Measurements from ENCODE around the gene PDHX.
A peak's percentile ranks its signal among the peaks of the same experiment; 100 is the strongest.

Gene PDHX

GRCh38 chr11:34990916-34991315, 74.5 kb downstream of the PDHX start:
- DNase-seq (ENCODE audit: low read depth): no peak

GRCh38 chr11:34994854-34995253, 78.4 kb downstream of the PDHX start:
- DNase-seq (ENCODE audit: low read depth): no peak

DNA sequence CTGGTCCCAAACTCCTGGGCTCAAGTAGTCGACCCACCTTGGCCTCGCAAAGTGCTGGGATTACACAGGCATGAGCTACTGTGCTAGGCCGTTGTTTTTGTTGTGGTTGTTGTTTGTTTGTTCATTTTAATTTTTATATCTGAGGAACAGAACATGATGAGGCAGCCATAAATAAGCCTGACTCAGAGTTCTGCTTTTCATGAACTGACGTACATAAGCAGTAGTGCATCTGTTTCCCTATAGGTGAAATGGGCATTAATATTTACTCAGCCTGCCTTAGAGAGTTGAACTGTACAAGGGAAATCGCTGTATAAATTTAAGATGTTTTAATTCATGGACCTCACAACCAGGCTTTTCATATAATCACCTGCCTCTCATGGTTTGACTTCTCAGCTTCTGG, 80.5 kb downstream of the PDHX start:
- DNase-seq (ENCODE audit: low read depth): no peak

- DNase-seq (ENCODE audit: low read depth): no peak
Measured at GRCh38 chr11:34997952-34998528, 81.6 kb downstream of the PDHX start.

DNA sequence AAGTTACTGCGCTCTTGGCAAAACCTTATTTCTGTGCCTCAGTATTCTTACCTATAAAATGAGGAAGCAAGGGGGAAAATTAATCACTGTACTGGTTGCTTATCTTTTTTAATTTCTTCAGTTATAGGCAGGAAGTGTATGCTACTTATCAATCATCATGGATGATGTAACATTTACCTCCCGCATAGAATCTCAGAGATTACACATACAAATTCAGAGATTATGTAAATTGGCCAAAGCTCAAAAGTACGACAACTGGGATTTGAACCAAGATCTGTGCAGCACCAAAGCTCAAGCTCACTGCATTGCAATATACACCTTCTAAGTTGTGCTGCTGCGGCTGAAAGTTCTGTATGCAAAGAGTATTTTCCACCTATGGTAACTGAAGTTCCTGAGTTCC, 83.0 kb downstream of the PDHX start:
- no peak for DNase-seq (ENCODE audit: low read depth)

- DNase-seq (ENCODE audit: low read depth): no peak
Measured at GRCh38 chr11:35003186-35003585, 86.8 kb downstream of the PDHX start.

DNA sequence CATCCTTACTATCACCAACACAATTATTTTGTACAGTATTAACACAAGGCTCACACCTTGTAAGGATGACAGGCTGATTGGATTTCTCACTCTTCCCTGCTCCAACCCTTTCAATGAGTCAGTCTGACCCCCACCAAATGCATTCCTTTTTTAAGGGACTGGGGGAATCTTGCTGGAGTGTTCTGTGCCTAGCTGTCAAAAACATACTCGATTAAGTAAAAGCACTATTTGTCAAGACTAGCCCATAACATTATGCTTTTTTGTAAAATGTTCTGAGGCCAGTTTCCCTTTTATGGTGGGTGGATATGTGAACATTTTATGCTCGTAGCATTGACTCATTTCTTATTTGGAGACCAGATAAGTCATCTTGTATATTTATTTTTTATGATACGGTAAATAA, 87.2 kb downstream of the PDHX start:
- DNase-seq (ENCODE audit: low read depth): peak; percentile 22

- no peak for DNase-seq (ENCODE audit: low read depth)
Measured at GRCh38 chr11:35005141-35005780, 88.8 kb downstream of the PDHX start.

- DNase-seq (ENCODE audit: low read depth): no peak
Measured at GRCh38 chr11:35006389-35007128, 90.1 kb downstream of the PDHX start.

DNA sequence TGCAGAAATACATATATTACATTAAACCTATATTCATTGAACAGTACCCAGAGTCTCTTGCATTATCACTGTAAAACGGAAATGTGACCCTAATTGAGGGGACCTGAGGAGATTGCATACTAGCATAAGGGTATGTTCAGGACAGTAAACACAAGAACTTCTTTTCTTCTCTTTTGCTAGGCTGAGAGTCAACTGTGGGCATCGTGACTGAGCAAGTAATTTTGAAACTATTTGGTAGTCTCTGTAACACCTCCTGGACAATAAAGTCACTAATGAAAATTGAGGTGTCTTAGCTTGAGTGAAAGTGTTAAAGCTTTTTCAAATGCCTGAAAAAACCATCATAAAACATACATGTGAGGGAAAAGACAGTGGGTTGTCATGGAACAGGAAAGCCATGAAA, 90.9 kb downstream of the PDHX start:
- no peak for DNase-seq (ENCODE audit: low read depth)

- DNase-seq (ENCODE audit: low read depth): peak; percentile 76
Measured at GRCh38 chr11:35009191-35009943, 92.9 kb downstream of the PDHX start.

DNA sequence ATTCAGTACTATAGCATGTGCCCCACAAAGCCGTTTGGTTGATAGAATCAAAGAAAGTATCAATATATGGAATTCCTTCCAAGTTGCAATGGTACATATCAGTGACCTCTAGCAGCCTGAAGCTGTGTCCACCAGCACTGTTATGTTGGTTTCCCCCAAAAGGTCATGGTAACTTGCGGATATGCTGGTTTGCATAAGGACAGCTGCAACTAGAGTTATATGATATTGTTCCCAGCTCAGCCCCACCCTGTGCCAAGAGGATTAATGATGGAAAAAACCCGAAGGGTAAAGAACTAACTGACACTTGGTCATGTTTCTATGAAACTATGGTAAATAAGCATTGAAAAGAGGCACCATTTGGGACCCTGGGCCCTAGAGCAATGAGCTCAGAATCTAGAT, 93.5 kb downstream of the PDHX start:
- DNase-seq (ENCODE audit: low read depth): no peak

GRCh38 chr11:35010654-35011053, 94.2 kb downstream of the PDHX start:
- DNase-seq (ENCODE audit: low read depth): no peak

DNA sequence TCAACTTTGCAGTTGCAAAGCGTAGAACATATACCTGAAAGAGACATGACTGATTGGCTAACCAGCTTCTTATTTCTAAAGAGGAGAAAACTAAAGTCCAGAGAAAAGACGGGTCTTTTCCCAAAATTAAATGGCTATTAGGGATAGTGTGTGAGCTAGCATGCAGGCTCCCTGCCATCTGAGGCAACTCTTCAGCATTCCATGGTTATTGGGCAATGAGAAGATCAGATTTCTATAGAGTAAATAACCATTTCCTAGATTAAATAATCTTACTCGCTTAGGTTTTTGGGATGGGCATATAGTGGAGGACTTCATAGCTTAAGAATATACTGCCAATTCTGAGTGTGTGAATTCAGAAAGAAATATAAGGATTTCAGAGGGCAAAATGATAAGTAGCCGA, 95.0 kb downstream of the PDHX start:
- no peak for DNase-seq (ENCODE audit: low read depth)

DNA sequence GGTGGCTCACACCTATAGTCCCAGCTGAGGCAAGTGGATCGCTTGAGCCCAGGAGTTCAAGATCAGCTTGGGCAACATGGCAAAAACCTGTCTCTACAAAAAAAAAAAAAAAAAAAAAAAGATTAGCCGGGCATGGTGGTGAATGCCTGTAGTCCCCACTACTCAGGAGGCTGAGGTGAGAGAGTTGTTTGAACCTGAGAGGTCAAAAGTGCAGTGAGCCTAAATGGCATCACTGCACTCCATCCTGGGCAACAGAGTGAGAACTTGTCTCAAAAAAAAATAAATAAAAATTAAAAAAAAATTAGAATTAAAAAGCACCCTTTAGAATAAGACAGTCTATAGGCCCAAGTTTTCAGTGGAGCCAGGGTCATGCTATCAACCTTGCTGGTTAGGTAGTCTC, 95.5 kb downstream of the PDHX start:
- no peak for DNase-seq (ENCODE audit: low read depth)

DNA sequence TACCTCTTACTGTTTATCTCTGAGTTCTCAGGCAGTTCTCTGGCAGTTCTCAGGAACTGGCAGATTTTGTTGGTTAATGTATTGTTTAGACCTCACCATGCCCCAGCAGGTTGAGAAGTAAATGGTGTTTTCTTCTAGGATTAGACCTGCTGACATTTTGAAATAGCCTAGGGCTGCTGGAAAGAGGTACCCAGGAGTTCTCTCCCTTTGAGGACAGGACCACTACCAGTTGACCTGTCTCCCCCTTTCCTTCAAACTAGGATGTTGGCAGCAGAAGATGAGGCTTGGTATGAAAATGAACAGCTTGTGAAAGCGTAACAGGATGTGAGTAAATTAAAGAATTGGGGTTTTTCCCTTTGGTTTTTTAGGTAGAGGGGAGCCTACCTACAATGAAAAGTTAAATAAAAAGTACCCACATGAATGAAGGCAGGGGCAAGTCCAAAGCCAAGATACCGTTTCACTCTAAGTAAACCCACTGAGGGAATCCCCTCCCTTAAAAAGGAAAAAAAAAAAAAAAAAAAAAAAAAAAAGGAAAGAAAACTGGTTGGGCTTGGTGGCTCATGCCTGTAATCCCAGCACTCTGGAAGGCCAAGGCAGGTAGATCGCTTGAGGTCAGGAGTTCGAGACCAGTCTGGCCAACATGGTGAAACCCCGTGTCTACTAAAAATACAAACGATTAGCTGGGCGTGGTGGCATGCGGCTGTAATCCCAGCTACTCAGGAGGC, 96.2 kb downstream of the PDHX start:
- no peak for DNase-seq (ENCODE audit: low read depth)

GRCh38 chr11:35013514-35014233, 97.3 kb downstream of the PDHX start:
- DNase-seq (ENCODE audit: low read depth): no peak

DNA sequence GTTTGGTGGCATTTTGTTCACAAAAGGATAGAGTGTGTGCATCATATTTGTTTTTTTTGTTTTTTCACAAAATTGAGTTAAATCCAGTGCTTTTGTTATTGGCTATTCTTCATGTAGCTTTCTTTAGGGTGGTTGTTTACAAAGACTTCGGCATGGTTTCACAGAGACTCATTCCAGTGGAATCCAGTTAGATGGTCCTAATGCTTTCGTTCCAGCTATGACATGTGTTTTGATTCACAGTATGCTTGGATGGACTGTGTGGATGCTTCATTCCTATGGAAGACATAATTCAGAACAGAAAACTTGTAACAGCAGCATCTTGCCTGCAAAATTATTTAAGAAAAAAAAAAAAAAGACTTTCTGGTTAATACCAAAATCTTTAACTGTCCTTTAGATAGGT, 97.9 kb downstream of the PDHX start:
- peak; percentile 80 for DNase-seq (ENCODE audit: low read depth)

DNA sequence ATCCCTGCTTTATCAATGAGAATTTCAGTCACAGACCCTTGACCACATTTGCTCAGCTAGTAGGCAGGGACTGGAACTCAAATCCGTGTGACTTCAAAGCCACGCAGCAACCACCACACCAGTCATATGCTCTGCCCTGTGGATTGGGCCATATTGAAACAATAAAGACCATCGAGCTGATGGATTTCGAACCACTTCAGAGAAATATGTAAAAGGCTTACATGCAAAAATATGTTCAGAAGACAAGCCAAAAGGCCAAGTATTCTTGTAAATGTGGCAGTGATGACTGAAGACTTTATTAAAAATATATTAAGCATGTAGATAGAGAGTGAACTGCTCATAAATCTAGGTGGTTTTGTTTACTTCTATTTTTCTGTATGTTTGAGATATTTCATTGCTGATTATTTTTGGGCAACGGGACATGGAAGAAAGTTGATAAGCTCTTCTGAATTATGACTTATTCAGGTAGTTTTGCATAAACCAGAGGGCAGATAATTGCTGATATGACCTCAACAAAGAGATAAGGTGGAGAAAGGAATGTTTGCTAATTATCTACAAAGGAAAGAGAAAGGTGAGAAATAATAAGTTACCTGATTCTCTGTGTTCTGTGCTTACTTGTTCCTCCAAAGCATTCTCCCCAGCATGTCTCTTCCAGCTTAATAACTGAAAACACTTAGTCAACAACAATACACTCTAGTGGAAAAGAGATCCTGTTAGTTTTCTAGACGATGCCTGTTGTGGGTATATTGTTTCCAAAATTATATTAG, 99.4 kb downstream of the PDHX start:
- DNase-seq (ENCODE audit: low read depth): no peak

DNA sequence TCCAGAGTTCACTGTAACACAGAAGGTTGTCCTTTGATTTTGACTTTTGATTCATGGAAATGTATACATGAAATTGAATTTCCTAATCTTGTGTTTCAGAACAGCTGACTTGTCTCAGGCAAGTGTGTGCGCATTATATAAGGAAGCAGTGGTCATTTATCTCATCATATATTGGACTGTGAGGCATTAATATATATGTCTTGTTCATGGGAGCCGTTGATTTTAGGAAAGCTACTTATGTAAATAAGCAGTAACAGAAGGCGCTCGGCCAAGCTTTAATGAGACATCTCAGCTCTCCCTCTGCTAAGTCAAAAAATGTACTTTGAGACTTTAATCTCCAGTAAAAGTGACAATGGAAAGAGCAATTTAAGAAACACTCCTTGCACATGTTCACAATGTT, 100.5 kb downstream of the PDHX start:
- no peak for DNase-seq (ENCODE audit: low read depth)
